Heart left ventricle (tissue), 16 donors: ENCODE results near the gene GABBR2. TPM values are rescaled to one million over a fixed set of nuclear protein-coding genes. Genes with fewer than 3 reads are reported as not detected.

ENCODE experiments used
- ATAC-seq, 4 donors: fragments of 200-7000 bp; cut with Tn5 transposase; one replicate each; pipeline ENCODE4 v1.9.1; 2020 to 2022; ENCODE audit warnings: moderate library complexity in 4 of 4, mild to moderate bottlenecking in 3 of 4, moderate number of reproducible peaks in 1 of 4
- DNase-seq, 5 donors: peaks; one replicate each; pipeline ENCODE4 v3.0.0-alpha.2; 2020
- H3K27ac ChIP-seq, 12 donors: fragments of 200-600 bp; sonication (generic) in 4 of 12; one replicate each; pipeline versions ENCODE4 v1.5.0 to v1.8.0; 2016 to 2022; ENCODE audit warnings: mild to moderate bottlenecking in 2 of 12
- H3K27me3 ChIP-seq, 9 donors: fragments of 200-600 bp; sonication (generic) in 2 of 9; one replicate each; pipeline versions ENCODE4 v1.5.1 to v1.8.0; 2016 to 2022; ENCODE audit warnings: mild to moderate bottlenecking in 3 of 9
- H3K36me3 ChIP-seq, 9 donors: fragments of 200-600 bp; sonication (generic) in 2 of 9; one replicate each; pipeline versions ENCODE4 v1.5.0 to v1.8.0; 2018 to 2022; ENCODE audit warnings: mild to moderate bottlenecking in 2 of 9
- H3K4me1 ChIP-seq, 12 donors: fragments of 200-600 bp; sonication (generic) in 4 of 12; one replicate each; pipeline versions ENCODE4 v1.5.0 to v1.8.0; 2016 to 2022; ENCODE audit warnings: mild to moderate bottlenecking in 3 of 12
- H3K4me3 ChIP-seq, 12 donors: fragments of 200-600 bp; sonication (generic) in 4 of 12; one replicate each; pipeline versions ENCODE4 v1.5.0 to v1.8.0; 2017 to 2022; ENCODE audit warnings: mild to moderate bottlenecking in 9 of 12, moderate library complexity in 4 of 12
- H3K9me3 ChIP-seq, 12 donors: fragments of 200-600 bp; sonication (generic) in 4 of 12; one replicate each; pipeline versions ENCODE4 v1.5.0 to v1.8.0; 2016 to 2022; ENCODE audit warnings: mild to moderate bottlenecking in 1 of 12
- POLR2A ChIP-seq, 2 donors: fragments of 450-650 bp; IDR thresholded peaks; one replicate each; pipeline ENCODE4 v1.6.1; 2017; ENCODE audit warnings: antibody characterized with exemption in 2 of 2, mild to moderate bottlenecking in 2 of 2, moderate library complexity in 2 of 2
- WGBS, 4 donors: extraction: QIAGEN DNeasy Blood & Tissue Kit in 2 of 4; methylation state at CpG; one replicate each; pipeline versions ENCODE4 v1.1.5 to v1.1.7; 2013 to 2018; 5-methylcytosine and 5-hydroxymethylcytosine counted together
- intact Hi-C, 10 donors: fragments of 100-400 bp; cut with DNase I; formaldehyde crosslinking; loops; one replicate each; pipeline versions ENCODE4 v1.11.1 to v1.14.2; 2022
- polyA plus RNA-seq, 2 donors: library from polyadenylated mRNA; stranded (reverse); fragments of 200-250 nt; gene quantifications; one replicate each; pipeline ENCODE4 v1.2.3, GENCODE V29; 2013
- total RNA-seq, 9 donors: library from RNA; depleted of rRNA in 2 of 9; stranded (reverse); fragments of >200 nt in 2 of 9; fragmentation: NEBNext Ultra II Directional in 3 of 9; extraction: Animal tissue kit (Norgen Biotek cat#: 25700) in 3 of 9; gene quantifications; one replicate each; pipeline versions ENCODE4 v1.1.0 to v1.2.4, GENCODE V29; 2016 to 2023
- TF ChIP-seq, protein P1 (sequence below), 12 donors: fragments of 200-600 bp; sonication (generic) in 4 of 12; IDR thresholded peaks; one replicate each; pipeline versions ENCODE4 v1.5.0 to v1.8.0; 2018 to 2022; ENCODE audit warnings: antibody characterized with exemption in 12 of 12, mild to moderate bottlenecking in 5 of 12
- donor health status: ischemic (EF 13 %, LVEDD 7.1; RV severe dilation, severe dysfunction).
- donor health status: healthy with polysubstance abuse.
- donor health status: DM: no; HTN: yes; CAD: no.
- donor health status: DM: no; HTN: no; CAD: no.
- donor health status: ischemic (EF 25% LVEDD 6.9; RV normal size, moderate dysfunction).
- donor health status: ischemic (EF 25% LVEDD 5.7; RV mildly dilated, moderate dysfunction).
- donor health status: healthy.
- donor health status: DM: yes; HTN: yes; CAD: no.
- donor health status: ischemic (EF 35%, LVEDD 5.7; RV mildly dilated, moderate dysfunction).
- donor health status: nonischemic (EF 11% LVEDD 7.7; RV severe dilation, severe dysfunction).
- donor health status: DM: yes; HTN: yes; CAD: no.
- donor health status: PGD.
- donor health status: ischemic (EF 29% LVEDD 5.4; RV normal size, mild dysfunction).
- donor health status: nonischemic (EF 23%, LVEDD 6.1; RV moderate dilation, normal function).

GABBR2 gene
- total and polyA plus RNA-seq, 11 donors, result 0.11 to 3.4 (median 0.58) TPM

DNA sequence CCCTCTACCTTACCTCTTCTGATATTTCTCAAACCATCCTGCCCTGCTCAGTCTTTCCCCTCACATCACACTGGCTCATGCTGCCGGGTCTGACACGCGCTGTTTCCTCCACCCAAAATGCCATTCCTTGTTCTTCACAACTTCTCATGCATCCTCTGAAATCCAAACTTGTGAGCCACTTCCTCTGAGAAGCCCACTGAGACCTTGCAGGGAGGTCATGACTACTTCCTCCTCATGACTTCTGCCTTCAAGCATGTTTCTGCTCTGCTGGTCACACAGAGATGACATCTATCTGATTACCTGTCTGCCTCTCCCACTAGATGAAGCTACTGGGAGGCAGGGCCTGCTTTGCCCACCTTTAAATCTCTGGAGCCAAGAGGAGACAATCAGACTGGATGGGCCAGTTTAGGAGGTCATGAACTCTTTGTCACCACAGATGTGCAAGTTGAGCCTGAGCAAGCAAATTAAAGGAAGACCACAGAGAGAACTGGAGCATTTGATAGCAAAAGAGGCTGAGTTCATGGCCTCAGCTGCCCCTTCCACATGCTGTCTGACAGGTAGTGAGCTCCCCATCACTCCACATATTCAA is 333.5 kb downstream of the GABBR2 start:
- Histone ChIP-seq H3K4me3 (no peak overlapping the region), H3K4me1 (peaks cover 0 to 8% (median 0%) of the 10 kb centered on the region in 12 donors), H3K9me3 (no peaks in the 10 kb centered on the region), H3K36me3 (no peaks in the 10 kb centered on the region), H3K27me3 (peaks cover 0 to 3% (median 0%) of the 10 kb centered on the region in 9 donors), H3K27ac (no peak overlapping the region)
- DNase-seq (no peak), ATAC-seq (no peak)
- intact Hi-C loops, result no loop called here
- WGBS, 4 donors, result 65 to 72% (median 68%) methylated on average over 3 of the region's 3 CpGs
- TF ChIP-seq, protein P1, sequence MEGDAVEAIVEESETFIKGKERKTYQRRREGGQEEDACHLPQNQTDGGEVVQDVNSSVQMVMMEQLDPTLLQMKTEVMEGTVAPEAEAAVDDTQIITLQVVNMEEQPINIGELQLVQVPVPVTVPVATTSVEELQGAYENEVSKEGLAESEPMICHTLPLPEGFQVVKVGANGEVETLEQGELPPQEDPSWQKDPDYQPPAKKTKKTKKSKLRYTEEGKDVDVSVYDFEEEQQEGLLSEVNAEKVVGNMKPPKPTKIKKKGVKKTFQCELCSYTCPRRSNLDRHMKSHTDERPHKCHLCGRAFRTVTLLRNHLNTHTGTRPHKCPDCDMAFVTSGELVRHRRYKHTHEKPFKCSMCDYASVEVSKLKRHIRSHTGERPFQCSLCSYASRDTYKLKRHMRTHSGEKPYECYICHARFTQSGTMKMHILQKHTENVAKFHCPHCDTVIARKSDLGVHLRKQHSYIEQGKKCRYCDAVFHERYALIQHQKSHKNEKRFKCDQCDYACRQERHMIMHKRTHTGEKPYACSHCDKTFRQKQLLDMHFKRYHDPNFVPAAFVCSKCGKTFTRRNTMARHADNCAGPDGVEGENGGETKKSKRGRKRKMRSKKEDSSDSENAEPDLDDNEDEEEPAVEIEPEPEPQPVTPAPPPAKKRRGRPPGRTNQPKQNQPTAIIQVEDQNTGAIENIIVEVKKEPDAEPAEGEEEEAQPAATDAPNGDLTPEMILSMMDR (IDR thresholded peaks at IDR 0.05), result no peak
- TF ChIP-seq POLR2A (IDR thresholded peaks at IDR 0.05), result no peak

DNA sequence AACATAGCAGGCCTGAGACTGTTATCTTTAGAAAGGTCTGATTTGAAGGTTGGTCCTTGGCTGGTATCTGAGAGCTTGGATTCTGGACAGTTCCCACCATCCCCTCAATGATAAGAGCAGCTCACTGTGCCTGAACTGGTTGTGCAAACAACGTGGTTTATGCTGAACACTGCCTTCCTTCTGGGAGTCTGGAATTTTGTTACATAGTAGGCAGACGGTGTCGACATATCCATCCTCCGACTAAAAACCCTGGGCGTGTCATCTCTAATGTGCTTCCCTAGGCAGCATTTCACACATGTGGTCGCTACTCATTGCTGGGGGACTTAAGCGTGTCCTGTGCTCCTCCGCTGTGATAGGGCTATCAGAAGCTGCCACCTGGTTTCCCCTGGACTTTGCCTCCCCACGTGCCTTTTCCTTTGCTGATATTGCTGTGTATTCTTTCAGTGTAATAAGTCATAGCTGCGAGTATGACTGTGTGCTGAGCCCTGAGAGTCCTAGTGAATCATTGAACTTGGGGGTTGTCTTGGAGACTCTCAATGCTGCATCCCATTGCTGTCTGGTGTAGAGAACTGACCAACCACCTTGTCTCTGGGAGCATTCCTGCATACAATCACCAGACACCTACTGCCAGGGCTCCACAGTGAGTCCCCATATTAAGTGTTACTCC is 334.2 kb downstream of the GABBR2 start:
- DNase-seq (no peak), ATAC-seq (peak in 2 of 4 donors; percentile 16 to 45)
- Histone ChIP-seq H3K4me3 (no peak overlapping the region), H3K4me1 (peaks cover 0 to 6% (median 0%) of the 10 kb centered on the region in 12 donors), H3K9me3 (no peaks in the 10 kb centered on the region), H3K27me3 (peaks cover 0 to 3% (median 0%) of the 10 kb centered on the region in 9 donors), H3K27ac (no peak overlapping the region), H3K36me3 (no peaks in the 10 kb centered on the region)
- no peak for TF ChIP-seq POLR2A (IDR thresholded peaks at IDR 0.05)
- TF ChIP-seq, protein P1 (IDR thresholded peaks at IDR 0.05), result no peak
- intact Hi-C loops, result no loop called here
- WGBS, 4 donors, result 22 to 31% (median 25%) methylated on average over 9 to 10 of the region's 10 CpGs

DNA sequence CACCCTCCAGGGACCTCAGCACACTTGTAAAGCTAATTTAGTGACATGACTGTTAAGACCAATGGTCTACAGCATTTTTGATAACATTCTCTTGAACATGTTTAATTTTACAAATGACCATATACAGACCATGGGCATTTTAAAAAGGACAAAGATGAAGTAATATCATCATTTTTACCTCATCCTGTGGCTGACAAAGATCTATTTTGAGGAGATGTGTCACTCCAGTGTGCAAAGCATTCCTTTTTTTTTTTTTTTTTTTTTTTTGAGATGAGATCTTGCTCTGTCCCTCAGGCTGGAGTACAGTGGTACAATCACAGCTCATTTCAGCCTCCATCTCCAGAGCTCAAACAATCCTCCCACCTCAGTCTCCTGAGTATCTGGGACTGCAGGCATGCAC is 335.1 kb downstream of the GABBR2 start:
- no peaks in the 10 kb centered on the region for H3K36me3 ChIP-seq
- intact Hi-C loops, result no loop called here
- no peaks in the 10 kb centered on the region for H3K9me3 ChIP-seq
- no peak for ATAC-seq
- H3K4me1 ChIP-seq, result peaks cover 0 to 6% (median 0%) of the 10 kb centered on the region in 12 donors
- TF ChIP-seq POLR2A (IDR thresholded peaks at IDR 0.05), result no peak
- TF ChIP-seq, protein P1 (IDR thresholded peaks at IDR 0.05), result no peak
- H3K27ac ChIP-seq, result no peak overlapping the region
- no peak overlapping the region for H3K4me3 ChIP-seq
- DNase-seq, result no peak
- H3K27me3 ChIP-seq, result peaks cover 0 to 4% (median 0%) of the 10 kb centered on the region in 9 donors

DNA sequence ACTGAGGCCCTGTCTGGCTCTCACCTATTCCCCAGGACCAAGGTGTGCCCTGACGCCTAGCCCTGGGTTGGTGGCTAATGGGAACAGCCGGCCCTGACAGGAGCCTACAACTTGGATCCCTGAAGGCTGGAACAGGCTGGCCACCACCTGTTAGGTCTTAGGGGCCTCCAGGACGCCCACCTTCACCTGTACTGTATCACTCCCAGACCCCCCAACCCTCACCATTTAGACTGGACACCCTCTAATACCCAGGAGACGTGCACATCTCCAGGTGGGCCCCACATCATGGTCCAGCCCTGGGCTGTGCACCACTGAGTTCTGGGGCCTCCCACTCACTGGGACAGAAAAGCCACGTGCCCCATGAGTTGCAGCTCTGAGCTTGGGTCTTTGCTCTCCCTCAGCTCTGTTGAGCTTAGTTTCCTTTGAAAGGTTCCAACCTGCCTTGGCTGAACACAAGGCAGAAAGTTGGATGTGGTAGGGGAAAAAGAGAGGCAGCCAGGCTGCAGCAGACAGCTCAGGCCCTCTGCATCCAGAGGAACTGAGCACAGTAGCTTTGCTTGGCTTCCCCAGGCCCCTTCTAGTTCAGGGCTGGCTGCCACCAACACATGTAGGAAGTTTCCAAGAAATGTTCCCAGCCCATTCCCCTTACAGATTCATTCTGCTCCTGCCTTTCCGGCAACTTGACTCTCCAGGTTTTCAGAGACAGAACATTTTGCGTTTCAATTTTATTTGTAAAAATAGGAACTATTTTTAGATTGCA is 336.5 kb downstream of the GABBR2 start:
- no peak for DNase-seq
- no peak overlapping the region for H3K4me3 ChIP-seq
- 64 to 81% (median 71%) methylated on average over 5 to 7 of the region's 7 CpGs for WGBS, 4 donors
- H3K4me1 ChIP-seq, result peaks cover 0 to 6% (median 0%) of the 10 kb centered on the region in 12 donors
- no peak for TF ChIP-seq POLR2A (IDR thresholded peaks at IDR 0.05)
- TF ChIP-seq, protein P1 (IDR thresholded peaks at IDR 0.05), result no peak
- intact Hi-C loops, result no loop called here
- H3K9me3 ChIP-seq, result no peaks in the 10 kb centered on the region
- H3K27ac ChIP-seq, result no peak overlapping the region
- H3K27me3 ChIP-seq, result peaks cover 0 to 9% (median 0%) of the 10 kb centered on the region in 9 donors
- ATAC-seq, result peak in 1 of 4 donors; percentile 16
- H3K36me3 ChIP-seq, result no peaks in the 10 kb centered on the region
